HL-60 (cell line): ENCODE measurements around the gene MMRN1.

ENCODE experiments used
- CTCF ChIP-seq: IDR thresholded peaks from one replicate; pipeline ENCODE4 v1.5.1; 2011; ENCODE audit warnings: low read length, control low read depth, inconsistent platforms; ENCODE audit not compliant: insufficient read depth
- POLR2AphosphoS5 ChIP-seq: IDR thresholded peaks from 2 replicates; pipeline ENCODE4 v1.6.1; 2012; ENCODE audit warnings: low read depth

GRCh38 chr4:89949782-89950387 lies 55.2 kb downstream of the MMRN1 start:
- TF ChIP-seq CTCF (no peak), POLR2AphosphoS5 (no peak)
